NCI-H2227 (cell line): ENCODE measurements around the gene XRCC3.
"Not testable (repeated sequence)": the region's sequence is repeated elsewhere in the genome, so short reads cannot be mapped to it uniquely, and the experiment has no call there.

ENCODE experiments used
- DNase-seq: peaks from one replicate; lab custom pipeline; 2025; ENCODE audit not compliant: unreplicated experiment; lab: John Stamatoyannopoulos, UW

XRCC3 gene

DNA sequence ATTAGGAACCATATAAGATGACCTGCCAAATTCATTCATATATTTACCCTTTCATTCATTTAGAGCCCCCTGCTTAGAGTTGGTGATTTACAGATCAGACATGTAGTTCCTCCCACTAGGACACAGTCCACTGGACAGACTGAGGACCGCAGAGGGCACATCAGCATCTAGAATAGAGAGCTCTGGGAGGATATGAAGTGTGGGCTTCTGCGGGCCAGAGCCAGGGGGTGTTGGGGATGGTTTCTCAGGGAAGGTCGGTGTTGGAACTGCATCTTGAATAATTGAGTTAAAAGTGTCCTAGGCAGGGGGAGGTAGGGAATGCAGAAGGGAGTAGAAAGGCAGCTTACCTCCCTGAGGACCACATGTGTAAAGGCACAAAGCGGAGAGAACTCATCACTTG, 43.3 kb downstream of the XRCC3 start:
- no peak for DNase-seq

- DNase-seq, result no peak
These were observed 45.9 kb downstream of the XRCC3 start for GRCh38 chr14:103669370-103669769.

- no peak for DNase-seq
These were observed 47.1 kb downstream of the XRCC3 start for GRCh38 chr14:103668117-103668516.

- DNase-seq, result no peak
These were observed 47.6 kb downstream of the XRCC3 start for GRCh38 chr14:103667671-103668070.

GRCh38 chr14:103663506-103663905, 51.7 kb downstream of the XRCC3 start:
- no peak for DNase-seq

DNA sequence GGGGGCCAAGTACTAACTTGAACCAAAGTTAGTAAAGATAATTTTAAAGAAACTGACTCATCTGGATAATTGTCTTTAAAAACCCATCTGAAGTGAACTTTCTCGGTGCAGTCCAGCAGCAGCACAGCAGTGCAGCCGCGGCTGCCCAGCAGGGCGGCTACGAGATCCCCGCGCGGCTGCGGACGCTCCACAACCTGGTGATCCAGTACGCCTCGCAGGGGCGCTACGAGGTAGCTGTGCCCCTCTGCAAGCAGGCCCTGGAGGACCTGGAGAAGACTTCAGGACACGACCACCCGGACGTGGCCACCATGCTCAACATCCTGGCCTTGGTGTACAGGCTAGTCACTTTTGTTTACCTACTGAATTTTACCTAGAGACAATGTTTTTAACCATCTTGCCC, 52.7 kb downstream of the XRCC3 start:
- no peak for DNase-seq

DNA sequence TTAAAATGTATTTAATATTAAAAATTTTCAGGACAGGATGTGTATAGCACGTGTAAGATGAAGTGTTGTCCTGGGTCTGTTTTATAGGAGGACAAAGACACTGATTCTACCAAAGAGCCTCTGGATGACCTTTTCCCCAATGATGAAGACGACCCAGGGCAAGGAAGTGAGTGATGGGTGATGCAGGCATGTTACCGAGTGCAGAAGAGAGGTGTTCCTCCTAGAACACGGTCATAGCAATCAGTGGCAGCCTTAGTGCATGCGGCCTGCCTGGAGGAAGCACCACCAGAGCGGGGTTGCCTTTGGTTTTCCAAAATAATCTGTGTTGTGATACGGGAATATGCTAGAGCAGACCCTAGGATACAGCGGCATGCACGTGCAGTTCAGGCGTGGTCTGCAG, 53.2 kb downstream of the XRCC3 start:
- DNase-seq, result no peak

- DNase-seq, result no peak
These were observed 55.6 kb downstream of the XRCC3 start for GRCh38 chr14:103659631-103660030.

DNA sequence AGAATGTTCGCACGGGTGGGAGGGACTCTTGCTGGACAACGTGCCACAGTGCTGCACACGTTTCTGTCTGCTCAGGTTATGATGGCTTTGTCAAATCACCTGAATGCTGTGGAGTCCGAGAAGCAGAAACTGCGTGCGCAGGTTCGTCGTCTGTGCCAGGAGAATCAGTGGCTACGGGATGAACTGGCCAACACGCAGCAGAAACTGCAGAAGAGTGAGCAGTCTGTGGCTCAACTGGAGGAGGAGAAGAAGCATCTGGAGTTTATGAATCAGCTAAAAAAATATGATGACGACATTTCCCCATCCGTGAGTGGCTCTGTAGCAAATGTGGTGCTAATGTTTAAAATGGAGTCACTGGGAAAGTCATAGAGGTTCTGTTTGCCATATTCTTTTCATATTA, 57.8 kb downstream of the XRCC3 start:
- no peak for DNase-seq

- DNase-seq, result no peak
These were observed 58.5 kb downstream of the XRCC3 start for GRCh38 chr14:103656756-103657133.

DNA sequence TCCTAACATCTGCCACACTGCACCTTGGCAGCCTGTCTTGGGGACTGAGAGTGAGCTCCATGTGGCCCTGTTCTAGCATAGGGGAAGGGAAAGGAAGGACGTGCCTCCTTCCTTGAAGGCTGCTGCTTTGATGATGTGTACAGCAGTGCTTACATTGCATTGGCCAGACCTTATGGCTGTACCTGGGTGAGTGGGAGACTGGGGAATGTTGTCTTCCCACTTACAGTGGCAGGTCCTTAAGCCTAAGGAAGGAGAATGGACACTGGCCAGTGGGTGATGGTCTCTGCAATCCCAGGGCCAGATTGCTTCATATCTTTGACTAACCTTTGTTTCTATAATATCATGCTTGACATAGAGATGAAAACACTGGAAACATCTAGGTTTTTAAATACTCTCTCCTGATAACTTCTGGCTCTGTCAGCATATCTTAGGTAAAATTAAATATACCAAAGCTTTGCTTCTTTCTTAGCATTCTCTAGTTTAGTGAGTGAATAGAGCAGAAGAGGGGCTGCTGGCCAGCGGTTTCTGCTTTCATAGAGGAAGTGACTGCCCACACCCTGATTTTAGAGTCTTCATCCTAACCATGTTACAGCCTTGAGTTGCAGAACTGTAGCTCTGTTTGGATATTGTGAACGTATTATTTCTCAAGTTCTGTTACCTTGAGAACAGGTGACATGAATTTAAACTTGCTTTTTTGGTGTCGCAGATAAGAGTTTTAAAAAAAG, 59.1 kb downstream of the XRCC3 start:
- DNase-seq, result no peak

- no peak for DNase-seq
These were observed 60.6 kb downstream of the XRCC3 start for GRCh38 chr14:103654619-103655018.

DNA sequence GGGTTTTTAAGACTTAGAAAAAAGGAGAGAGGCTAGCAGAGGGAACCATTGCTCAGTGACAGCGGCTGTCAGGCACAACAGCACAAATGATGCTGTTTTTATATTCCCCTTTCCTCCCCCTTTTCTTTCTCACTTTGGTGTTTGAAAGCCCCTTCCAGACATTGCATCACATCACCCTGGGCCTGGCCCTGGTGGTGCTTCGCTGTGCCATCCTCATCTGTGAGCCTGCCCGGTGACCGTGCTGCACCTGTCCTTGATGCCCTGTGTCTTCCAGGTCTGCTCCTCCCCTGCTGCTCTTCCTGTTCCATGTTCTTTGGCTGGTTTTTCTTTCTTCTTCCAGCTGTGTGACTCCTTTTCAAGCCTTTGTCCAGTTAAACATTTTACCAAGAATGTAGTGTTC, 61.4 kb downstream of the XRCC3 start:
- no peak for DNase-seq

DNA sequence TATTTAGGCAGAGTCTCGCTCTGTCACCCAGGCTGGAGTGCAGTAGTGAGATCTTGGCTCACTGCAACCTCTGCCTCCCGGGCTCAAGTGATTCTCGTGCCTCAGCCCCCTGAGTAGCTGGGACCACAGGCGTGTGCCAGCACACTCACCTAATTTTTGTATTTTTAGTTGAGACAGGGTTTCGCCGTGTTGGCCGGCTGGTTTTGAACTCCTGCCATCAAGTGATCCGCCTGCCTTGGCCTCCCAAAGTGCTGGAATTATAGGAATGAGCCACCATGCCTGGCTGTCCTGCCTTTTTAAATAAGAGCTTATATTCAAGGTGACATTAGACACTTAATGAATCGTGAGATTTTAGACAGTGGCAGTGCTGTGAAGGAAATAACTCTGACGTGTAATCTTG, 61.9 kb downstream of the XRCC3 start:
- DNase-seq, result not testable (repeated sequence)

GRCh38 chr14:103652806-103653205, 62.4 kb downstream of the XRCC3 start:
- DNase-seq, result no peak

DNA sequence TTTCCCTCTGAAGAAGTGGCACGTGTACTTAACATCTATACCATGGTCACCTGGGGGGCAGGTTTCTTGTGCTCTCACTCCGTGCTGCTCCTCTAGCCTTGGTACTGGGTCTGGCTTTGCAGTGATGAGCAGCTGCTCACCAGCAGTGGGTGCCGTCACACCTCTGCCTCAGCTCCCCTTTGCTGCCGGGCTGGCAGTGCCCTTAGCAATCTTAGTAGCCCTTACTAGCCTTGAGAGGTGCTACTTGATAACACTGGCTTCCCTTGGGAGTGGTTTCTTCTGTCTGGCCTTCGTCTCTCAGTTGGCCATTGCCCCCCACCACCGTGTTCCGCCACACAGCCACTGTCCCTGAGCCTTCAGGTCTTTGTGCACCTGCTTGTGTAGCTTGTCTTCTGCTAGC, 63.7 kb downstream of the XRCC3 start:
- DNase-seq, result no peak

- DNase-seq, result no peak
These were observed 65.0 kb downstream of the XRCC3 start for GRCh38 chr14:103650213-103650612.

- DNase-seq, result no peak
These were observed 66.2 kb downstream of the XRCC3 start for GRCh38 chr14:103649001-103649400.
